HL-60 (cell line): ENCODE measurements around the gene CHDH.

Source experiments
- POLR2AphosphoS5 ChIP-seq: IDR thresholded peaks from 2 replicates; pipeline ENCODE4 v1.6.1; 2012; ENCODE audit warnings: low read depth
- TF ChIP-seq, protein P1 (sequence below): IDR thresholded peaks from one replicate; pipeline ENCODE4 v1.5.1; 2011; ENCODE audit warnings: low read length, control low read depth, inconsistent platforms; ENCODE audit not compliant: insufficient read depth

DNA sequence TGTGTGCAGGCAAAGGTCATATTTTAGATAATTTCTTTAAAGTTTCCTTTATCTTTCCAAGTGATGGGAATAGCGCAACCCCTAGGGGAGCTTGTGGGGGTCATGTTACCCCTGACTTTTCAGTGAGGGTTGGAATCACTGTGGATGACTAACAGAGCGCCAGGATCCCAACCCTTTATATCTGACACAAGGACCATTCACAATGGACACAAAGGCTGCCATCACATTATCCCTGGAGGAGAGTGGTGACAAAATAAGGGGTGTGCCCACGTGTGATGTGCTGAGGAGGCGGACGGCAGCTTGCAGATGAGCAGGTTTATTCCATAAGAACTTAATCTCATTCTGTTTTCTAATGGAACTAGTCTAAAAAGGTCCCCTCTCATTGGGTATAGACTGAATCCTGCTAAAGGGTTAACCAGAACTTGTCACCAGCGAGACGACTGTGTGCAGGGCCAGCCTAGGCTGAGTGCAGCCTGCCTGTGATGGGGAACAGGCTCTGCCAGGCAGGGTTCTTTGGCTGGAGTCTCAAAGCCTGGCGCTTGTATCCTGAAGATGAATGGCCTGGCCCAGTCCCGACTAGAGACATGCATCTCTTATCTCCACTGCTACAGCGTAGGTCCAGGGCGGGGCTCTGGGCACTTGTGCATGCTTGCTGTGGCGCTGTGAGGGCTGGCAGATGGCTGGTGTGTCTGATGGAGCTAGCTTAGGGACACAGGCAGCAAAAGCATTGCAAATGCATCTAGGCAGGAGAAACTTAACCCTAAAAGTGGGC, 50.2 kb downstream of the CHDH start:
- TF ChIP-seq, protein P1, sequence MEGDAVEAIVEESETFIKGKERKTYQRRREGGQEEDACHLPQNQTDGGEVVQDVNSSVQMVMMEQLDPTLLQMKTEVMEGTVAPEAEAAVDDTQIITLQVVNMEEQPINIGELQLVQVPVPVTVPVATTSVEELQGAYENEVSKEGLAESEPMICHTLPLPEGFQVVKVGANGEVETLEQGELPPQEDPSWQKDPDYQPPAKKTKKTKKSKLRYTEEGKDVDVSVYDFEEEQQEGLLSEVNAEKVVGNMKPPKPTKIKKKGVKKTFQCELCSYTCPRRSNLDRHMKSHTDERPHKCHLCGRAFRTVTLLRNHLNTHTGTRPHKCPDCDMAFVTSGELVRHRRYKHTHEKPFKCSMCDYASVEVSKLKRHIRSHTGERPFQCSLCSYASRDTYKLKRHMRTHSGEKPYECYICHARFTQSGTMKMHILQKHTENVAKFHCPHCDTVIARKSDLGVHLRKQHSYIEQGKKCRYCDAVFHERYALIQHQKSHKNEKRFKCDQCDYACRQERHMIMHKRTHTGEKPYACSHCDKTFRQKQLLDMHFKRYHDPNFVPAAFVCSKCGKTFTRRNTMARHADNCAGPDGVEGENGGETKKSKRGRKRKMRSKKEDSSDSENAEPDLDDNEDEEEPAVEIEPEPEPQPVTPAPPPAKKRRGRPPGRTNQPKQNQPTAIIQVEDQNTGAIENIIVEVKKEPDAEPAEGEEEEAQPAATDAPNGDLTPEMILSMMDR = no peak
- TF ChIP-seq POLR2AphosphoS5 = no peak
